ENCODE measurements around the gene FIG4. TPM values are rescaled to one million over a fixed set of nuclear protein-coding genes. Genes with fewer than 3 reads are reported as not detected.

Gene FIG4
- total RNA-seq, 1 donor from 2014 or later, result 14.7 TPM

DNA sequence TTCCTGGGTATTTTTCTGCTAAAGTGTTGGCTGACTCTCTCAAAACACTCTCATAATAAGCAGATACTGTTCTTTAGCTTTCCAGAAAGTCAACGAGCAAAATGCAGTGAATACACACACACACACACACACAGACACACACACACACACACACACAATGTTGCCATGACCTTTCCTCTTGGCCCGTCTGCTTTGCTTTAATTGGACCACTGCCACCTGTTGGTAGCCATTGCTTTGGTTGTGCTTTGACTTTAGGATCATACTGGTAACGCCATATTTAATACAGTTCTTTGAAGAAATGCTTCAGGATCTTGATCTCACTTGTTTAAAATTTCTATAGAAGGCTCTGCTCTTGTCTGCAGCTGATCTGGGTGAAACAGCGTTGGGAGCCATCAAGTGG lies 4.4 kb downstream of the FIG4 start:
- Histone ChIP-seq H3K27me3 (ENCODE audit: control insufficient read depth, insufficient read depth, low read length) (no peaks in the 10 kb centered on the region), H3K36me3 (ENCODE audit: control insufficient read depth, insufficient read depth, low read length) (no peaks in the 10 kb centered on the region), H3K4me3 (ENCODE audit: low read depth, low read length) (no peak overlapping the region)
- TF ChIP-seq, protein P1, sequence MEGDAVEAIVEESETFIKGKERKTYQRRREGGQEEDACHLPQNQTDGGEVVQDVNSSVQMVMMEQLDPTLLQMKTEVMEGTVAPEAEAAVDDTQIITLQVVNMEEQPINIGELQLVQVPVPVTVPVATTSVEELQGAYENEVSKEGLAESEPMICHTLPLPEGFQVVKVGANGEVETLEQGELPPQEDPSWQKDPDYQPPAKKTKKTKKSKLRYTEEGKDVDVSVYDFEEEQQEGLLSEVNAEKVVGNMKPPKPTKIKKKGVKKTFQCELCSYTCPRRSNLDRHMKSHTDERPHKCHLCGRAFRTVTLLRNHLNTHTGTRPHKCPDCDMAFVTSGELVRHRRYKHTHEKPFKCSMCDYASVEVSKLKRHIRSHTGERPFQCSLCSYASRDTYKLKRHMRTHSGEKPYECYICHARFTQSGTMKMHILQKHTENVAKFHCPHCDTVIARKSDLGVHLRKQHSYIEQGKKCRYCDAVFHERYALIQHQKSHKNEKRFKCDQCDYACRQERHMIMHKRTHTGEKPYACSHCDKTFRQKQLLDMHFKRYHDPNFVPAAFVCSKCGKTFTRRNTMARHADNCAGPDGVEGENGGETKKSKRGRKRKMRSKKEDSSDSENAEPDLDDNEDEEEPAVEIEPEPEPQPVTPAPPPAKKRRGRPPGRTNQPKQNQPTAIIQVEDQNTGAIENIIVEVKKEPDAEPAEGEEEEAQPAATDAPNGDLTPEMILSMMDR (IDR thresholded peaks at IDR 0.05; ENCODE audit: insufficient read depth, low read length, severe bottlenecking), result peak; percentile 19
- peak; percentile 30 for DNase-seq (ENCODE audit: low read depth)
- FAIRE-seq, result no peak

DNA sequence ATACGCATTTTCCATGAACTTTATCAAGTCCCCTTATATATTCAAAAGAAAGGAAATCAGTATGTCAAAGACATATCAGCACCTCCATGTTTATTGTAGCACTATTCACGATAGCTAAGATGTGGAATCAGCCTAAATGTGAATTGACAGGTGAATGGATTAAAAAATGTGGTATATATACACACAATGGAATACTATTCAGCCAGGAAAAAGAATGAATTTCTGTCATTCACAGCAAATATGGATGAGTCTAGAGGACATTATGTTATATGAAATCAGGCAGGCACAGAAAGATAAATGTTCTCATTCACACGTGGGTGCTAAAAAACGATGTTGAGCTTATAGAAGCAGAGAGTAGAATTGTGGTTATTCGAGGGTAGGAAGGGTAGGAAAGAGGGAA lies 5.3 kb downstream of the FIG4 start:
- TF ChIP-seq, protein P1 (IDR thresholded peaks at IDR 0.05; ENCODE audit: insufficient read depth, low read length, severe bottlenecking), result no peak
- no peaks in the 10 kb centered on the region for H3K27me3 ChIP-seq (ENCODE audit: control insufficient read depth, insufficient read depth, low read length)
- no peak for FAIRE-seq

DNA sequence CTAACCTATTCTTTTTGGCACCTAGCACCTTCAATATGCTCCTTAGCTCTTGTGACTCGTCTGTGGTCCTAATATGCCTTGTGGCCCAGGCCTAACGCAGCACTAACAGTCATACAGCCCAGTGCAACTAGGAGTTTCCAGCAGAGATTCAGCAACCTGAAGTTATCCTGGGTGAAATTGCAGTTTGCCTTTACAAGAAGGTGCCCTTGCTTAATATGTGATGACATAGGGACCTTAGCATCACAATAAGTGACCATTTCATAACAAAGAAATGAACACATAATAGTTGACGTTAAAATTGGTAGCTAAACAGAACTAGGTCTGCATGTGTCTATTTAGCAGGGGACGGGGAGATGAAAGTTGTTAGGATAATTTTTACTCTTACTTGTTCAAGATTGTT lies 10.1 kb downstream of the FIG4 start:
- Histone ChIP-seq H3K36me3 (ENCODE audit: control insufficient read depth, insufficient read depth, low read length) (no peaks in the 10 kb centered on the region), H3K27me3 (ENCODE audit: control insufficient read depth, insufficient read depth, low read length) (no peaks in the 10 kb centered on the region), H3K4me3 (ENCODE audit: low read depth, low read length) (no peak overlapping the region)
- DNase-seq (ENCODE audit: low read depth), result no peak
- FAIRE-seq, result no peak
- TF ChIP-seq, protein P1 (IDR thresholded peaks at IDR 0.05; ENCODE audit: insufficient read depth, low read length, severe bottlenecking), result no peak

More for the DNA sequence above, 5.3 kb downstream of the FIG4 start:
- H3K36me3 ChIP-seq (ENCODE audit: control insufficient read depth, insufficient read depth, low read length), result no peaks in the 10 kb centered on the region
- H3K4me3 ChIP-seq (ENCODE audit: low read depth, low read length), result no peak overlapping the region
- DNase-seq (ENCODE audit: low read depth), result no peak

DNA sequence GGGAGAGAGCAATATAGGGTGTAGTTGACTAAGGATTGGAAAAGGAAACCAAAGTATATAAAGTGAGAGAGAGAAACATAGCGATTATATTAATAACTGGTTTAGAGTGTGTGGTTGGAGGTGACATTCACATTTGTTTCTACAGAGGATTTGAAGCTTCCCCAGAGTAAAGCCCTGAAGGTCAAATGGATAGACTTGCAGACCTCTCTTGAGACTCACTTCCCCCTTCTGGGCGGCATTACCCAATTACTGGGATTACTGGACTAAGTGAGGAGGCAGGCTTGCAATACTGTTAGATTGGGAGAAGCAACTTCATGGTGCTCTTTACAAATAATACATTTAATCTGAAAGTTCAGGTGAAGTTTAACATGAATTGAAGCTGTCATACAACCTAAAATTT lies 10.7 kb downstream of the FIG4 start:
- DNase-seq (ENCODE audit: low read depth) (no peak), FAIRE-seq (no peak)
- TF ChIP-seq, protein P1 (IDR thresholded peaks at IDR 0.05; ENCODE audit: insufficient read depth, low read length, severe bottlenecking), result no peak

DNA sequence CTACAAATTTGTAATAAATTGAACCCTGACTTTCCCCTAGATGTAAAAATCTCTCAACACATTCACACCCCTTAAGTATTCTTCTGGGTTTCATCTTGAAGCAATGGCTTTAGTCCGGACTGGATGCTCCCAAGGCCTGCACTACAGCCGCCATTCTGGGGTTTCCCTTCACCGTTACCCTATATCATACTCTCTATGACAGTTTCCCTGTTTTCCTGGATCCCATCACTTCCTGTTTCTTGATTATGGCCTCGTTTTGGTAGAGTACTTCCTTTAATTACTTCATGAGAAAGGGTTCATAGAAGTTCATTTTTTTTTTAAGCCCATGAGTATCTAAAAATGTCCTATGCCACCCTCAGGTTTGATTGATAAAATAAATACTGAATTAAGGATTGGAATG lies 11.7 kb downstream of the FIG4 start:
- FAIRE-seq (no peak), DNase-seq (ENCODE audit: low read depth) (no peak)
- H3K4me3 ChIP-seq (ENCODE audit: low read depth, low read length), result no peak overlapping the region
- no peaks in the 10 kb centered on the region for H3K27me3 ChIP-seq (ENCODE audit: control insufficient read depth, insufficient read depth, low read length)
- no peaks in the 10 kb centered on the region for H3K36me3 ChIP-seq (ENCODE audit: control insufficient read depth, insufficient read depth, low read length)
- TF ChIP-seq, protein P1 (IDR thresholded peaks at IDR 0.05; ENCODE audit: insufficient read depth, low read length, severe bottlenecking), result no peak

More for the DNA sequence above, 10.7 kb downstream of the FIG4 start:
- no peaks in the 10 kb centered on the region for H3K36me3 ChIP-seq (ENCODE audit: control insufficient read depth, insufficient read depth, low read length)
- H3K4me3 ChIP-seq (ENCODE audit: low read depth, low read length), result no peak overlapping the region
- H3K27me3 ChIP-seq (ENCODE audit: control insufficient read depth, insufficient read depth, low read length), result no peaks in the 10 kb centered on the region

DNA sequence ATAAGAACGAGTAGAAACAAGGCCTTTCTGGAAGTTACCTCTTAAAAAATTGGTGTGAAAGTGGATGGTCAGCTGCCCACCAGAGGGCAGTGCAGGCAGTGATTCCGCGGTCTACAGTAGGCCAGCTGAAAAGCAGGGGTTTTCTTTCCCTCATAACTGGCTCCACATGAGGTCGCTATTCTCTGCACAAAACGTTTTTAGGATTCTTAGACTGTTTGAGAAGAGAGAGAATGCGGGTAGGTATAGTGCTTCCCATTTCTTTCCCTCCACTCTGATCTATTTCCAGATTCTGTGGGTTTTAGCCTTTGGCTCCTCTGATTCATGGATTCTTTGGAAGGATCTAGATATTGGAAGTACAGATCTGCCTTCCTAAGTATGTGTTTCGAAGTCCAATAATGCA lies 14.2 kb downstream of the FIG4 start:
- peak; percentile 64 for FAIRE-seq
- peak; percentile 81 for DNase-seq (ENCODE audit: low read depth)
- Histone ChIP-seq H3K4me3 (ENCODE audit: low read depth, low read length) (no peak overlapping the region), H3K36me3 (ENCODE audit: control insufficient read depth, insufficient read depth, low read length) (no peaks in the 10 kb centered on the region), H3K27me3 (ENCODE audit: control insufficient read depth, insufficient read depth, low read length) (no peaks in the 10 kb centered on the region)
- TF ChIP-seq, protein P1 (IDR thresholded peaks at IDR 0.05; ENCODE audit: insufficient read depth, low read length, severe bottlenecking), result peak; percentile 92

All from bronchial epithelial cell (primary cell).